HepG2 (cell line): ENCODE measurements around the gene SEMA3B. TPM values are rescaled to one million over a fixed set of nuclear protein-coding genes. Genes with fewer than 3 reads are reported as not detected.
A peak's percentile ranks its signal among the peaks of the same experiment; 100 is the strongest.

ENCODE experiments used
- KLF6 ChIP-seq: IDR thresholded peaks from 2 replicates; pipeline ENCODE4 v1.8.0; 2016; ENCODE audit warnings: missing biosample characterization, missing genetic modification reagents
- NBN ChIP-seq: fragments of 450-650 bp; conservative IDR thresholded peaks from 2 replicates; pipeline ENCODE4 v1.6.1; 2017
- NKX3-1 ChIP-seq: sonication (generic); formaldehyde crosslinking; IDR thresholded peaks from 2 replicates; pipeline ENCODE4 v1.5.0; 2020; ENCODE audit warnings: missing genetic modification reagents
- NRL ChIP-seq: sonication (generic); formaldehyde crosslinking; IDR thresholded peaks from 2 replicates; pipeline ENCODE4 v1.5.0; 2020; ENCODE audit warnings: missing genetic modification reagents, mild to moderate bottlenecking, moderate library complexity, borderline replicate concordance
- PAXIP1 ChIP-seq: sonication (generic); formaldehyde crosslinking; conservative IDR thresholded peaks from 2 replicates; pipeline ENCODE4 v1.4.0; 2020; ENCODE audit warnings: mild to moderate bottlenecking, missing genetic modification reagents, moderate library complexity
- RBFOX2 ChIP-seq: fragments of 200-400 bp; formaldehyde crosslinking; IDR thresholded peaks from 2 replicates; pipeline ENCODE4 v1.6.1; 2017; ENCODE audit warnings: low read depth, mild to moderate bottlenecking, low read length
- RFXANK ChIP-seq: IDR thresholded peaks from 2 replicates; pipeline ENCODE4 v1.6.1; 2016
- ZBTB2 ChIP-seq: sonication (generic); formaldehyde crosslinking; IDR thresholded peaks from 2 replicates; pipeline ENCODE4 v1.8.0; 2022; ENCODE audit warnings: low read depth, missing genetic modification reagents
- ZFX ChIP-seq: sonication (generic); formaldehyde crosslinking; IDR thresholded peaks from 2 replicates; pipeline ENCODE4 v1.4.0; 2020; ENCODE audit warnings: mild to moderate bottlenecking, low read depth, missing genetic modification reagents, moderate library complexity
- ZNF142 ChIP-seq: sonication (generic); formaldehyde crosslinking; IDR thresholded peaks from 2 replicates; pipeline ENCODE4 v1.4.0; 2020; ENCODE audit warnings: missing genetic modification reagents
- ZNF317 ChIP-seq: sonication (generic); formaldehyde crosslinking; IDR thresholded peaks from 2 replicates; pipeline ENCODE4 v1.5.0; 2020; ENCODE audit warnings: mild to moderate bottlenecking, missing genetic modification reagents
- ZNF710 ChIP-seq: sonication (generic); formaldehyde crosslinking; IDR thresholded peaks from 2 replicates; pipeline ENCODE4 v1.5.0; 2020; ENCODE audit warnings: mild to moderate bottlenecking, missing genetic modification reagents, borderline replicate concordance
- polyA plus RNA-seq, 8 experiments: library from polyadenylated mRNA; depleted of rRNA in 3 of 8; stranded (reverse) in 7 of 8; unstranded in 1 of 8; fragments of >200 nt; fragmentation: Illumina TruSeq in 4 of 8; extraction: Trizol in 4 of 8; gene quantifications; 2 replicates each; pipeline versions ENCODE4 v1.2.1 to v1.2.3, GENCODE V29; 2011 to 2016; ENCODE audit warnings: low read depth in 4 of 8, missing spikeins in 1 of 8, mixed read lengths in 1 of 8; ENCODE audit not compliant: insufficient read depth in 1 of 8
- total RNA-seq, 5 experiments: library from RNA; depleted of rRNA; stranded (reverse); fragments of >200 nt; fragmentation: Illumina TruSeq; extraction: Trizol; gene quantifications; 2 replicates each; pipeline ENCODE4 v1.2.3, GENCODE V29; 2016; ENCODE audit warnings: low read depth in 1 of 5
- TF ChIP-seq, protein P1 (sequence below): sonication (generic); formaldehyde crosslinking; IDR thresholded peaks from 2 replicates; pipeline ENCODE4 v1.4.0; 2020; ENCODE audit warnings: missing genetic modification reagents

Gene SEMA3B
- total and polyA plus RNA-seq, 2 of the 13 experiments (the other 11 are each of a cell fraction or from before 2014, with no cell fraction given): 93.2 to 158 TPM

DNA sequence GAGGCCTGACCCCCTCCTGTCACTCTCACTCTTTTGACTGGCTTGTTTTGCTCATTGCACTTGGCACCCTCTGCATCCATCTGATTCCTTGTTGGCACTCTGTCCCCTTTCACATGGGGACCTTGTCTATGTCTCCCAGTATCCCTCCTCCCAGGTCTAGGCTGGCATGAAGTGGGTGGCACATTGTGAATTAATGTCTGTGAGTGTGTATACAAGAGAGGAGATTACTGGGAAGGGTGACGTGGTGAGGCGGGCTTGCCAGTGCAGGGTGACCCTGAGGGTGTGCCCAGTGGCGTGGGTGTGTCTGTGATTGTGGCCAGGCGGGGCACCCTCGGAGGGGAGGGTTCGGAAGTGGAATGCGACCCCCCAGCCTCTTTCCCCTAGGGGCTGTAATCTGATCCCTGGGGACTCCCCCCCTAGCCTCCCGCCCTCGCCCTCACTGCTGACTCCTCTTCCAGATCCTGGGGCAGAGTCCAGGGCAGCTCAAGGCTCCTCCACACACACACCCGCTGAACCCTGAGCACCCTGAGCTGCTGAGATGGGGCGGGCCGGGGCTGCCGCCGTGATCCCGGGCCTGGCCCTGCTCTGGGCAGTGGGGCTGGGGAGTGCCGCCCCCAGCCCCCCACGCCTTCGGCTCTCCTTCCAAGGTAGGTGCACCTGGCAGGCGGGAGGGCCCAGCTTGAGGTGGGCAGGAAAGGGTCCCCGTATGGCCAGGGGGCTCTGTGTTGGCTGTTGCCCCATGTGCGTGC is at the start of gene SEMA3B (continued):
- peak; percentile 78 for TF ChIP-seq PAXIP1 (CRISPR knock-in tag)
- no peak for TF ChIP-seq NKX3-1 (CRISPR knock-in tag)
- peak; percentile 89 for TF ChIP-seq RBFOX2
- no peak for TF ChIP-seq NBN
- no peak for TF ChIP-seq KLF6 (CRISPR knock-in tag)
- no peak for TF ChIP-seq ZNF142
- TF ChIP-seq ZNF317 (CRISPR knock-in tag): peak; percentile 62; the same call in 1 of the 2 replicates
- no peak for TF ChIP-seq RFXANK
- no peak for TF ChIP-seq ZBTB2 (CRISPR knock-in tag)
- TF ChIP-seq, protein P1, sequence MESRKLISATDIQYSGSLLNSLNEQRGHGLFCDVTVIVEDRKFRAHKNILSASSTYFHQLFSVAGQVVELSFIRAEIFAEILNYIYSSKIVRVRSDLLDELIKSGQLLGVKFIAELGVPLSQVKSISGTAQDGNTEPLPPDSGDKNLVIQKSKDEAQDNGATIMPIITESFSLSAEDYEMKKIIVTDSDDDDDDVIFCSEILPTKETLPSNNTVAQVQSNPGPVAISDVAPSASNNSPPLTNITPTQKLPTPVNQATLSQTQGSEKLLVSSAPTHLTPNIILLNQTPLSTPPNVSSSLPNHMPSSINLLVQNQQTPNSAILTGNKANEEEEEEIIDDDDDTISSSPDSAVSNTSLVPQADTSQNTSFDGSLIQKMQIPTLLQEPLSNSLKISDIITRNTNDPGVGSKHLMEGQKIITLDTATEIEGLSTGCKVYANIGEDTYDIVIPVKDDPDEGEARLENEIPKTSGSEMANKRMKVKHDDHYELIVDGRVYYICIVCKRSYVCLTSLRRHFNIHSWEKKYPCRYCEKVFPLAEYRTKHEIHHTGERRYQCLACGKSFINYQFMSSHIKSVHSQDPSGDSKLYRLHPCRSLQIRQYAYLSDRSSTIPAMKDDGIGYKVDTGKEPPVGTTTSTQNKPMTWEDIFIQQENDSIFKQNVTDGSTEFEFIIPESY (CRISPR knock-in tag): no peak
- peak; percentile 78; the same call in 1 of the 2 replicates for TF ChIP-seq ZNF710
- peak; percentile 39; the same call in 1 of the 2 replicates for TF ChIP-seq ZFX (CRISPR knock-in tag)
- no peak for TF ChIP-seq NRL
